WTC11 (cell line): ENCODE measurements around the gene GPATCH8. TPM values are rescaled to one million over a fixed set of nuclear protein-coding genes. Genes with fewer than 3 reads are reported as not detected.

ENCODE experiments used
- ATAC-seq: fragments of 200-7000 bp; cut with Tn5 transposase; 2 replicates; pipeline ENCODE4 v1.10.0; 2021; ENCODE audit warnings: mild to moderate bottlenecking, moderate library complexity
- CTCF ChIA-PET: fragments of 300-600 bp; sonication (Branson Sonifier 250); formaldehyde crosslinking; loops from one replicate; lab custom pipeline; 2021; ENCODE audit warnings: antibody characterized with exemption; lab: Charles Lee
- POLR2A ChIA-PET: fragments of 350-600 bp; sonication (Branson Sonifier 250); formaldehyde crosslinking; loops from one replicate; lab custom pipeline; 2021; ENCODE audit warnings: antibody characterized with exemption; lab: Charles Lee
- DNase-seq: peaks from one replicate; pipeline ENCODE4 v3.0.0; 2021; ENCODE audit warnings: low spot score
- H3K27ac Mint-ChIP-seq: 2 replicates; pipeline ENCODE4 v1.8.0; 2021; ENCODE audit warnings: mixed read lengths
- H3K27me3 Mint-ChIP-seq: 2 replicates; pipeline ENCODE4 v1.8.0; 2021; ENCODE audit warnings: low read depth, mild to moderate bottlenecking, moderate library complexity, mixed read lengths
- H3K36me3 Mint-ChIP-seq: 2 replicates; pipeline ENCODE4 v1.8.0; 2021; ENCODE audit warnings: mixed read lengths
- H3K4me1 Mint-ChIP-seq: 2 replicates; pipeline ENCODE4 v1.8.0; 2022; ENCODE audit warnings: mixed read lengths
- H3K4me3 Mint-ChIP-seq: 2 replicates; pipeline ENCODE4 v1.8.0; 2021; ENCODE audit warnings: mild to moderate bottlenecking, moderate library complexity, mixed read lengths
- H3K9me3 Mint-ChIP-seq: 2 replicates; pipeline ENCODE4 v1.8.0; 2021; ENCODE audit warnings: mixed read lengths
- CREM ChIP-seq: sonication (generic); formaldehyde crosslinking; IDR thresholded peaks from 2 replicates; pipeline ENCODE4 v1.8.1; 2022; ENCODE audit warnings: mild to moderate bottlenecking, missing genetic modification reagents, moderate library complexity
- E2F4 ChIP-seq: sonication (generic); formaldehyde crosslinking; IDR thresholded peaks from 2 replicates; pipeline ENCODE4 v1.8.1; 2022; ENCODE audit warnings: low read depth, mild to moderate bottlenecking, moderate library complexity, missing genetic modification reagents, borderline replicate concordance
- ERG ChIP-seq: fragments of 250-450 bp; sonication (Bioruptor Pico); IDR thresholded peaks from 2 replicates; pipeline ENCODE4 v1.8.0; 2021; ENCODE audit warnings: mild to moderate bottlenecking
- HMGA2 ChIP-seq: fragments of 250-450 bp; sonication (Bioruptor Pico); IDR thresholded peaks from 2 replicates; pipeline ENCODE4 v1.4.0; 2021; ENCODE audit warnings: mild to moderate bottlenecking, moderate library complexity
- HMGXB4 ChIP-seq: sonication (generic); formaldehyde crosslinking; IDR thresholded peaks from 2 replicates; pipeline ENCODE4 v1.8.1; 2023; ENCODE audit warnings: mild to moderate bottlenecking, moderate library complexity, missing genetic modification reagents
- JAZF1 ChIP-seq: fragments of 250-450 bp; sonication (Bioruptor Pico); IDR thresholded peaks from 2 replicates; pipeline ENCODE4 v1.9.0; 2021; ENCODE audit warnings: moderate library complexity, mild to moderate bottlenecking, inconsistent platforms
- MLX ChIP-seq: sonication (generic); formaldehyde crosslinking; IDR thresholded peaks from 2 replicates; pipeline ENCODE4 v1.8.1; 2023; ENCODE audit warnings: mild to moderate bottlenecking, missing genetic modification reagents, moderate library complexity
- MXD4 ChIP-seq: fragments of 250-450 bp; sonication (Bioruptor Pico); IDR thresholded peaks from 2 replicates; pipeline ENCODE4 v1.8.0; 2021; ENCODE audit warnings: mild to moderate bottlenecking, moderate library complexity, borderline replicate concordance
- PRDM15 ChIP-seq: sonication (generic); formaldehyde crosslinking; IDR thresholded peaks from 2 replicates; pipeline ENCODE4 v1.8.0; 2022; ENCODE audit warnings: missing genetic modification reagents
- SOX15 ChIP-seq: fragments of 250-450 bp; sonication (Bioruptor Pico); IDR thresholded peaks from 2 replicates; pipeline ENCODE4 v1.9.0; 2021; ENCODE audit warnings: mild to moderate bottlenecking
- ZNF232 ChIP-seq: sonication (generic); formaldehyde crosslinking; IDR thresholded peaks from 2 replicates; pipeline ENCODE4 v1.8.0; 2022; ENCODE audit warnings: mild to moderate bottlenecking, missing genetic modification reagents
- ZNF317 ChIP-seq: sonication (generic); formaldehyde crosslinking; IDR thresholded peaks from 2 replicates; pipeline ENCODE4 v1.8.1; 2023; ENCODE audit warnings: low read depth, mild to moderate bottlenecking, moderate library complexity, missing genetic modification reagents, borderline replicate concordance
- ZNF532 ChIP-seq: fragments of 250-450 bp; sonication (Bioruptor Pico); IDR thresholded peaks from 2 replicates; pipeline ENCODE4 v1.9.0; 2021; ENCODE audit warnings: mild to moderate bottlenecking, borderline replicate concordance
- total RNA-seq: library from RNA; stranded (reverse); gene quantifications from 3 replicates; pipeline ENCODE4 v1.2.3, GENCODE V29; 2021

GPATCH8 gene
- total RNA-seq, 1 experiment from 2014 or later: 51.9 TPM

- TF ChIP-seq PRDM15 (CRISPR knock-in tag) (no peak), MLX (no peak), E2F4 (CRISPR knock-in tag) (no peak), JAZF1 (CRISPR knock-in tag) (no peak)
These were observed 123.3 kb downstream of the GPATCH8 start (continued) for GRCh38 chr17:44379887-44380286.

GRCh38 chr17:44378171-44378705 lies 125.0 kb downstream of the GPATCH8 start:
- DNase-seq (no peak), ATAC-seq (no peak)
- peaks cover 16% of the 10 kb centered on the region for H3K27me3 Mint-ChIP-seq
- H3K27ac Mint-ChIP-seq: no peak overlapping the region
- H3K4me3 Mint-ChIP-seq: no peak overlapping the region
- CTCF ChIA-PET: interaction anchor here (4.4 kb wide), 1 partner anchor 24 kb away, joined by 64 read pairs; no protein-coding TSS in a partner anchor
- no peaks in the 10 kb centered on the region for H3K9me3 Mint-ChIP-seq
- H3K4me1 Mint-ChIP-seq: peaks cover 21% of the 10 kb centered on the region
- TF ChIP-seq MXD4 (CRISPR knock-in tag) (no peak), ZNF532 (CRISPR knock-in tag) (no peak), ZNF232 (CRISPR knock-in tag) (no peak), MLX (no peak), HMGA2 (CRISPR knock-in tag) (no peak), HMGXB4 (CRISPR knock-in tag) (no peak), SOX15 (CRISPR knock-in tag) (no peak), ERG (no peak), ZNF317 (CRISPR knock-in tag) (no peak), CREM (CRISPR knock-in tag) (no peak)
- TF ChIP-seq, all 79 proteins: peak for 0
- POLR2A ChIA-PET: no interaction called here
- no peaks in the 10 kb centered on the region for H3K36me3 Mint-ChIP-seq
